Heart left ventricle (tissue), 16 donors: ENCODE data around the gene CD151. TPM values are rescaled to one million over a fixed set of nuclear protein-coding genes. Genes with fewer than 3 reads are reported as not detected.

Experiments used
- ATAC-seq, 4 donors: fragments of 200-7000 bp; cut with Tn5 transposase; one replicate each; pipeline ENCODE4 v1.9.1; 2020 to 2022; ENCODE audit warnings: moderate library complexity in 4 of 4, mild to moderate bottlenecking in 3 of 4, moderate number of reproducible peaks in 1 of 4
- DNase-seq, 5 donors: peaks; one replicate each; pipeline ENCODE4 v3.0.0-alpha.2; 2020
- H3K27ac ChIP-seq, 12 donors: fragments of 200-600 bp; sonication (generic) in 4 of 12; one replicate each; pipeline versions ENCODE4 v1.5.0 to v1.8.0; 2016 to 2022; ENCODE audit warnings: mild to moderate bottlenecking in 2 of 12
- H3K27me3 ChIP-seq, 9 donors: fragments of 200-600 bp; sonication (generic) in 2 of 9; one replicate each; pipeline versions ENCODE4 v1.5.1 to v1.8.0; 2016 to 2022; ENCODE audit warnings: mild to moderate bottlenecking in 3 of 9
- H3K36me3 ChIP-seq, 9 donors: fragments of 200-600 bp; sonication (generic) in 2 of 9; one replicate each; pipeline versions ENCODE4 v1.5.0 to v1.8.0; 2018 to 2022; ENCODE audit warnings: mild to moderate bottlenecking in 2 of 9
- H3K4me1 ChIP-seq, 12 donors: fragments of 200-600 bp; sonication (generic) in 4 of 12; one replicate each; pipeline versions ENCODE4 v1.5.0 to v1.8.0; 2016 to 2022; ENCODE audit warnings: mild to moderate bottlenecking in 3 of 12
- H3K4me3 ChIP-seq, 12 donors: fragments of 200-600 bp; sonication (generic) in 4 of 12; one replicate each; pipeline versions ENCODE4 v1.5.0 to v1.8.0; 2017 to 2022; ENCODE audit warnings: mild to moderate bottlenecking in 9 of 12, moderate library complexity in 4 of 12
- H3K9me3 ChIP-seq, 12 donors: fragments of 200-600 bp; sonication (generic) in 4 of 12; one replicate each; pipeline versions ENCODE4 v1.5.0 to v1.8.0; 2016 to 2022; ENCODE audit warnings: mild to moderate bottlenecking in 1 of 12
- CTCF ChIP-seq, 12 donors: fragments of 200-600 bp; sonication (generic) in 4 of 12; IDR thresholded peaks; one replicate each; pipeline versions ENCODE4 v1.5.0 to v1.8.0; 2018 to 2022; ENCODE audit warnings: antibody characterized with exemption in 12 of 12, mild to moderate bottlenecking in 5 of 12
- POLR2A ChIP-seq, 2 donors: fragments of 450-650 bp; IDR thresholded peaks; one replicate each; pipeline ENCODE4 v1.6.1; 2017; ENCODE audit warnings: antibody characterized with exemption in 2 of 2, mild to moderate bottlenecking in 2 of 2, moderate library complexity in 2 of 2
- WGBS, 4 donors: extraction: QIAGEN DNeasy Blood & Tissue Kit in 2 of 4; methylation state at CpG; one replicate each; pipeline versions ENCODE4 v1.1.5 to v1.1.7; 2013 to 2018; 5-methylcytosine and 5-hydroxymethylcytosine counted together
- intact Hi-C, 10 donors: fragments of 100-400 bp; cut with DNase I; formaldehyde crosslinking; loops; one replicate each; pipeline versions ENCODE4 v1.11.1 to v1.14.2; 2022
- polyA plus RNA-seq, 2 donors: library from polyadenylated mRNA; stranded (reverse); fragments of 200-250 nt; gene quantifications; one replicate each; pipeline ENCODE4 v1.2.3, GENCODE V29; 2013
- total RNA-seq, 9 donors: library from RNA; depleted of rRNA in 2 of 9; stranded (reverse); fragments of >200 nt in 2 of 9; fragmentation: NEBNext Ultra II Directional in 3 of 9; extraction: Animal tissue kit (Norgen Biotek cat#: 25700) in 3 of 9; gene quantifications; one replicate each; pipeline versions ENCODE4 v1.1.0 to v1.2.4, GENCODE V29; 2016 to 2023
- donor health status: ischemic (EF 13 %, LVEDD 7.1; RV severe dilation, severe dysfunction).
- donor health status: healthy with polysubstance abuse.
- donor health status: DM: no; HTN: yes; CAD: no.
- donor health status: DM: no; HTN: no; CAD: no.
- donor health status: ischemic (EF 25% LVEDD 6.9; RV normal size, moderate dysfunction).
- donor health status: ischemic (EF 25% LVEDD 5.7; RV mildly dilated, moderate dysfunction).
- donor health status: healthy.
- donor health status: DM: yes; HTN: yes; CAD: no.
- donor health status: ischemic (EF 35%, LVEDD 5.7; RV mildly dilated, moderate dysfunction).
- donor health status: nonischemic (EF 11% LVEDD 7.7; RV severe dilation, severe dysfunction).
- donor health status: DM: yes; HTN: yes; CAD: no.
- donor health status: PGD.
- donor health status: ischemic (EF 29% LVEDD 5.4; RV normal size, mild dysfunction).
- donor health status: nonischemic (EF 23%, LVEDD 6.1; RV moderate dilation, normal function).

CD151 gene
- total and polyA plus RNA-seq, 11 donors = 323 to 817 (median 477) TPM

GRCh38 chr11:861105-861479, 28.3 kb downstream of the CD151 start:
- intact Hi-C loops = no loop called here
- no peak for ATAC-seq
- Histone ChIP-seq H3K27me3 (no peaks in the 10 kb centered on the region), H3K4me1 (peaks cover 4 to 36% (median 18%) of the 10 kb centered on the region in 12 donors), H3K4me3 (no peak overlapping the region), H3K27ac (no peak overlapping the region), H3K36me3 (peaks cover 0 to 36% (median 31%) of the 10 kb centered on the region in 9 donors), H3K9me3 (no peaks in the 10 kb centered on the region)
- no peak for TF ChIP-seq CTCF (IDR thresholded peaks at IDR 0.05)
- no peak for TF ChIP-seq POLR2A (IDR thresholded peaks at IDR 0.05)
- WGBS, 4 donors = 93 to 96% (median 94%) methylated on average over 14 of the region's 14 CpGs
- DNase-seq = no peak

GRCh38 chr11:862081-862661, 29.4 kb downstream of the CD151 start:
- Histone ChIP-seq H3K27ac (no peak overlapping the region), H3K27me3 (no peaks in the 10 kb centered on the region), H3K36me3 (peaks cover 0 to 45% (median 35%) of the 10 kb centered on the region in 9 donors), H3K9me3 (no peaks in the 10 kb centered on the region), H3K4me3 (no peak overlapping the region), H3K4me1 (peaks cover 4 to 25% (median 12%) of the 10 kb centered on the region in 12 donors)
- intact Hi-C loops = no loop called here
- peak in 1 of 5 donors; percentile 50 for DNase-seq
- 51 to 57% (median 54%) methylated on average over 6 to 20 of the region's 20 CpGs for WGBS, 4 donors
- TF ChIP-seq POLR2A (IDR thresholded peaks at IDR 0.05) (no peak), CTCF (IDR thresholded peaks at IDR 0.05) (no peak)
- ATAC-seq = no peak

- intact Hi-C loops = no loop called here
- Histone ChIP-seq H3K27ac (no peak overlapping the region), H3K27me3 (no peaks in the 10 kb centered on the region), H3K4me1 (peaks cover 4 to 25% (median 12%) of the 10 kb centered on the region in 12 donors), H3K36me3 (peaks cover 0 to 46% (median 35%) of the 10 kb centered on the region in 9 donors), H3K9me3 (no peaks in the 10 kb centered on the region), H3K4me3 (no peak overlapping the region)
- TF ChIP-seq POLR2A (IDR thresholded peaks at IDR 0.05) = no peak
- TF ChIP-seq CTCF (IDR thresholded peaks at IDR 0.05) = no peak
- ATAC-seq (no peak), DNase-seq (no peak)
- WGBS, 4 donors = 76 to 85% (median 80%) methylated on average over 1 to 12 of the region's 12 CpGs
These were observed 29.9 kb downstream of the CD151 start for GRCh38 chr11:862696-863022.

- Histone ChIP-seq H3K27ac (no peak overlapping the region), H3K36me3 (peaks cover 0 to 49% (median 36%) of the 10 kb centered on the region in 9 donors), H3K27me3 (no peaks in the 10 kb centered on the region), H3K4me3 (no peak overlapping the region), H3K9me3 (no peaks in the 10 kb centered on the region), H3K4me1 (peaks cover 4 to 24% (median 12%) of the 10 kb centered on the region in 12 donors)
- ATAC-seq (no peak), DNase-seq (no peak)
- WGBS, 4 donors = 86 to 88% (median 88%) methylated on average over 17 to 24 of the region's 24 CpGs
- intact Hi-C loops = no loop called here
- TF ChIP-seq POLR2A (IDR thresholded peaks at IDR 0.05) = no peak
These were observed 30.5 kb downstream of the CD151 start for GRCh38 chr11:863023-863909.
